GM12873 (cell line): ENCODE results near the gene FRMD4A.

Source experiments
- CTCF ChIP-seq: IDR thresholded peaks from 2 replicates; pipeline ENCODE4 v1.5.1; 2012; ENCODE audit warnings: low read depth, mild to moderate bottlenecking, moderate library complexity, low read length, control low read depth; ENCODE audit not compliant: insufficient read depth; ENCODE audit errors: missing control alignments

The FRMD4A gene

DNA sequence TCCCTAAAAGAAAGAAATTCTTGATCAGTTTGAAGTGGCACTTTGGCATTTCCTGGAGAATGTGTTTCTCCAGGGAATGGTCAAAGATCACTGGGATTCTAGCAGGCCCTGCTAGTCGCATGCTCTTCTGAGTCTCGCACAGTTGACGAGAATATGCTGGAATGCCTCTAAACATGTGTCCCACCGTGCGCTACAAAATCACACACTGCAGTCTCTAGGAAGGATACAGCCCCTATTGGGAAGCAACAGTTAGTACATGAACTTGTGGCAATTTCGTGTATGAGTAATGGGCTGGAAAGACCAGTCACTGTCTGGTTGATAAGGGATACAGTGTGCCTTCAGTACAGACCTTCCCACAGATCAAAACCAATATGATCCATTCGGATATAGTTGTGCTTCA, 486.1 kb downstream of the FRMD4A start:
- TF ChIP-seq CTCF: no peak

- no peak for TF ChIP-seq CTCF
Measured at GRCh38 chr10:13842117-13842516, 488.6 kb downstream of the FRMD4A start.

DNA sequence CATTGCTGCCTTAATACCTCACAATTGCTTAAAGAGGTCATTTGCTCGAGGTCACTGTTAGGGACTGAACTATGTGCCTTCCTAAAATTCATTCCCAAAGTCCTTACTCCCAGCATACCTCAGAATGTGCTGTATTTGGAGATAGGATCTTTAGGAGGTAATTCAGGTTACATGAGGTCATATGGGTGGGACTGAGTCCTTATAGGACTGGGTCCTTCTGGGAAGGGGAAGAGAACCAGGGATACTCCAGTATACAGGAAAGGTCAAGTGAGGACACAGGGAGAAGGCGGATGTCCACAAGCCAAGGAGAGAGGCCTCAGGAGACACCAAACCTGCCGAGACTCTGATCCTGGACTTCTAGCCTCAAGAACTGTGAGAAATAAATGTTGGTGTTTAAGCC, 490.7 kb downstream of the FRMD4A start:
- TF ChIP-seq CTCF: no peak

GRCh38 chr10:13839430-13839990, 491.2 kb downstream of the FRMD4A start:
- TF ChIP-seq CTCF: no peak

- TF ChIP-seq CTCF: no peak
Measured at GRCh38 chr10:13839030-13839429, 491.7 kb downstream of the FRMD4A start.

DNA sequence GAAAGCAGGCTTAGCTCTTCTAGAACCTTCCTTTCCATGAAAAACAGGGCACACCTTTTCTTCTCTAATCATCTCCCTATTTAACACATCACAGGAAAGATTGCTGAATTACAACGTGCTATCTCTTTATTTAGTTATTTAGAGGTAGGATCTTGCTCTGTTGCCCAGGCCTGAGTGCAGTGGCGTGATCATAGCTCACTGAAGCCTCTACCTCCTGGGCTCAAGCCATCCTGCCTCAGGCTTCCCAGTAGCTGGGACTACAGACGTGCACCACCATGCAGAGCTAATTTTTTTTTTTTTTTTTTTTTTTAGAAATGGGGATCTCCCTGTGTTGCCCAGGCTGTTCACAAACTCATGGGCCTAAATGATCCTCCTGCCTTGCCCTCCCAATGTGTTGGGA, 492.8 kb downstream of the FRMD4A start:
- no peak for TF ChIP-seq CTCF

GRCh38 chr10:13834581-13835286, 496.0 kb downstream of the FRMD4A start:
- no peak for TF ChIP-seq CTCF
